ENCODE results near the gene PMFBP1. TPM values are rescaled to one million over a fixed set of nuclear protein-coding genes. Genes with fewer than 3 reads are reported as not detected.
A peak's percentile ranks its signal among the peaks of the same experiment; 100 is the strongest.
"Not testable (repeated sequence)": the region's sequence is repeated elsewhere in the genome, so short reads cannot be mapped to it uniquely, and the experiment has no call there.

PMFBP1 gene
- total RNA-seq, 1 donor from 2014 or later: not detected

DNA sequence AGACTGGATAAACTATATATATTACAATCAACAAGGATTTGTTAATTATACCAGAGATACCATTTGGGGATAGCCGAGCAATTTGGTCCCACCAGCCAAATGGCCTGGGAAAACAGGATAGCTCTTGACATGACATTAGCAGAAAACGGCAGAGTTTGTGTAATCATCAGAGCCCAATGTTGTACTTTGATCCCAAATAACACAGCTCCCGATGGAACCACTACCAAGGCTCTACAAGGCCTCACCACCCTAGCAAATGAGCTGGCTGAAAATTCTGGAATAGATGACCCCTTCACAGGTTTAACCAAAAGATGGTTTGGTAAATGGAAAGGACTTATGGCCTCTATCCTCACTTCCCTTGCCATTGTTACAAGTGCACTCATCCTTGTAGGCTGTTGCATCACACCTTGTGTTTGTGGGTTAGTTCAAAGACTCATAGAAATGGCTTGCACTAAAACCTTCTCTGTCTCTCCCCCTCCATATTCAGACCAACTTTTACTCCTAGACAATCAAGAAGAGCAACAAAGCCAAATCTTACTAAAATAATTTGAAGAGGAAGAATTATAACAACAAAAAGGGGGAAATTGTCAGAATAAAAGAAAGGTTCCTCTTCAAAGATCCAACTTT, 88.1 kb downstream of the PMFBP1 start:
- Histone ChIP-seq H3K4me1 (no peaks in the 10 kb centered on the region), H3K27me3 (no peaks in the 10 kb centered on the region), H3K27ac (no peak overlapping the region), H3K9me3 (no peaks in the 10 kb centered on the region), H3K36me3 (peaks cover 34 to 37% of the 10 kb centered on the region in 2 donors), H3K4me3 (no peak overlapping the region)
- no peak for DNase-seq (ENCODE audit: low spot score in 2 of 2)
- intact Hi-C loops (cut with DNase I): no loop called here
- no peak for TF ChIP-seq CTCF (IDR thresholded peaks at IDR 0.05)

- H3K27me3 ChIP-seq; H3K9me3 ChIP-seq; H3K36me3 ChIP-seq; H3K27ac ChIP-seq; H3K4me3 ChIP-seq; intact Hi-C loops (cut with DNase I); DNase-seq (ENCODE audit: low spot score in 2 of 2): not testable (repeated sequence)
- peaks cover 0 to 22% of the 10 kb centered on the region in 2 donors for H3K4me1 ChIP-seq
Measured at GRCh38 chr16:72076991-72077706, 94.8 kb downstream of the PMFBP1 start.

DNA sequence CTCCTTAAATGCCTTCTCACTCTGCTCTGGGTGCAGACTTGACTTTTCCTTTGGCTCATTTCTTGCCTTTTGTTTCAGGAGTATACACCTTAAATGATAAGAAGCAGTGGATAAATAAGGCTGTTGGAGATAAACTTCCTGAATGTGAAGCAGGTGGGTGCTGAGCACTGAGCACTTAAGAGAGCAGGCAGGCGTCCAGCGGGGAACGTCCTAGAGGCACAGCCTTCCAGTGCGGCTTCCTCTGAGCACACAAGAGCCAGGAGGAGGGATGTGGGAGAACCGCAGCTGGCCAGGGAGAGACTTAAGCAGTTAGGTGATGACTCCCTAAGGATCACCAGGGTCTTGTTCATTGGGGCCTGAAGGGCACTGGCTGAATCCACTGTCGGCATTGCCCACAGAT, 96.9 kb downstream of the PMFBP1 start:
- Histone ChIP-seq H3K4me1 (peaks cover 0 to 23% of the 10 kb centered on the region in 2 donors), H3K27ac (peak overlapping the region; percentile 19 to 49)
- H3K27me3 ChIP-seq; intact Hi-C loops (cut with DNase I); H3K4me3 ChIP-seq; DNase-seq (ENCODE audit: low spot score in 2 of 2); H3K36me3 ChIP-seq; H3K9me3 ChIP-seq: not testable (repeated sequence)

DNA sequence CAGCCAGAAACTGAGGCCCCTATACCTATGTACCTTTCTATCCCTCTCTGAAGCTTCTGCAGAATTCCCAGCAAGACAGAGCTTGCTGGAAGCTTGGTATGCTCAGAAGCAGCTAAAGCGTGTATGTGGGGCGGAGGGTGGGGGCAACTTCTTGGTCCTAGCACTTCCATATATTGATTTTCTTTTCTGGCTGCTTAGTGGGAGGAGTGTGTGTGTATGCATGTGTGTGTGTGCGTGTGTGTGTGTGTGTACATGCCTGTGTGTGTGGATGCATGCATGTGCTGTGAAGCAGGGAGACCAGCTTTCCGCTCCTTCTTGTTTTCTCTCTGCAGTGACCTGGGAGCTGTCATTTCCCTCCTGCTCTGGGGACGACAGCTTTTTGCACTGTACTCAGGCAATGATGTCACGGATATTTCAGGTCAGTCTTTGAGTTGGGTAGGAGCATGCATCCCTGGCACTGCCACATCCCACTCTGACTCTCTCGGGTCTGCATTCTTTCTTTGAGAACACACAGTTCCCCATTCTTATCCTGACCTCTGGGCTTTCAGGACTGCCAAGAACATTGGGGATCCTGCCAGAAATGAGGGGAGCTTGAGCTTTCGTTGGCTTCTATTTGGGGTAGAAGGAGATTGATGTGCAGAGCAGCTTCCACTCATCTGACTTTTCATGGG, 98.3 kb downstream of the PMFBP1 start:
- Histone ChIP-seq H3K9me3 (no peaks in the 10 kb centered on the region), H3K27me3 (no peaks in the 10 kb centered on the region), H3K4me1 (peaks cover 0 to 23% of the 10 kb centered on the region in 2 donors), H3K27ac (peak overlapping the region; percentile 59 to 69), H3K36me3 (no peaks in the 10 kb centered on the region), H3K4me3 (peak overlapping the region in 1 of 2 donors; percentile 7)
- intact Hi-C loops (cut with DNase I): no loop called here
- DNase-seq (ENCODE audit: low spot score in 2 of 2): no peak
- TF ChIP-seq CTCF (IDR thresholded peaks at IDR 0.05): no peak

GRCh38 chr16:72072514-72073342, 99.2 kb downstream of the PMFBP1 start:
- Histone ChIP-seq H3K27me3 (no peaks in the 10 kb centered on the region), H3K27ac (peak overlapping the region; percentile 59 to 69), H3K4me3 (peak overlapping the region in 1 of 2 donors; percentile 7), H3K36me3 (no peaks in the 10 kb centered on the region), H3K9me3 (no peaks in the 10 kb centered on the region), H3K4me1 (peaks cover 0 to 23% of the 10 kb centered on the region in 2 donors)
- intact Hi-C loops (cut with DNase I): no loop called here
- no peak for DNase-seq (ENCODE audit: low spot score in 2 of 2)
- TF ChIP-seq CTCF (IDR thresholded peaks at IDR 0.05): no peak

Other genes starting within 250 kb of the PMFBP1 start
- gene PKD1L3, start 171.8 kb downstream of the PMFBP1 start, total RNA-seq: not detected
- 8.6 TPM for gene DHODH, start 163.4 kb downstream of the PMFBP1 start, total RNA-seq
- gene HP, start 117.7 kb downstream of the PMFBP1 start, total RNA-seq: 137 TPM
- gene HPR, start 108.9 kb downstream of the PMFBP1 start, total RNA-seq: 1.1 TPM
- gene TXNL4B, start 78.5 kb downstream of the PMFBP1 start, total RNA-seq: 2.4 TPM
- gene DHX38, start 78.3 kb downstream of the PMFBP1 start, total RNA-seq: 11.7 TPM

Data from ascending aorta (tissue), 2 donors.